HPDE6-E6E7 (cell line): ENCODE data around the gene ZC3H18.

Experiments used
- DNase-seq: peaks from one replicate; pipeline ENCODE4 v3.0.0; 2011; ENCODE audit warnings: missing footprints; ENCODE audit errors: extremely low spot score

The ZC3H18 gene

DNA sequence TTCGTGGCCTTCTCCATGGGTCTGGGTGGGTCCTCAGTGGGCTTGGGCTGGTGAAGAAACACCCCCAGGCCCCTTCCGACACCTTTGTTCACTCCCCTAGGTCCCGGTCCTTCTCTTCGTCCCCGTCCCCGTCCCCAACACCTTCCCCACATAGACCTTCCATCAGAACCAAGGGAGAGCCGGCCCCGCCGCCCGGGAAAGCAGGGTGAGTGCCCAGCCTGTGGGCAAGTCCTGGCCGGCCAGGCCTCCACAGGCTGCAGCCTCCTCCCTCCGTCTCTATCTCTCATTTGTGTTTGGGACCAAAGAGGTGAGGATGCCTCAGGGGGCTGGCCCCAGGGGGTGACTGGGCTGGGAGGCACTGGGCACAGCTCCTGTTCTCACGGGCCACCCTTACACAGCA lies 53.7 kb downstream of the ZC3H18 start:
- no peak for DNase-seq

DNA sequence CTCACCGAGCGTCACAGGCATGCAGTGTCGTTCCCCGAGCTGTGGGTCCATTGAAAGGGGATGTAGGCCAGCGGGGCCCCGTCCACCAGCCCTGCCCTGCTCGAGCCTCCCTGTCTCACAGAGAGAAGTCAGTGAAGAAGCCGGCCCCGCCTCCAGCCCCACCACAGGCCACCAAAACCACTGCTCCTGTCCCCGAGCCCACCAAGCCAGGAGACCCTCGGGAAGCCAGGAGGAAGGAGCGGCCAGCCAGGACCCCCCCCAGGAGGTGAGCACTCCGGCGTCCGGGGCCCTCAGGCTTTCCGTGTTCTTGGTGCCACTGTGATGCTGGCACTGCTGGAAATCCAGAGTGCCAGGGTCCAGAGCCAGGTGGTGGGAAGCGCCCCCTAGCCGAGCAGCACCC lies 54.3 kb downstream of the ZC3H18 start:
- DNase-seq, result no peak

DNA sequence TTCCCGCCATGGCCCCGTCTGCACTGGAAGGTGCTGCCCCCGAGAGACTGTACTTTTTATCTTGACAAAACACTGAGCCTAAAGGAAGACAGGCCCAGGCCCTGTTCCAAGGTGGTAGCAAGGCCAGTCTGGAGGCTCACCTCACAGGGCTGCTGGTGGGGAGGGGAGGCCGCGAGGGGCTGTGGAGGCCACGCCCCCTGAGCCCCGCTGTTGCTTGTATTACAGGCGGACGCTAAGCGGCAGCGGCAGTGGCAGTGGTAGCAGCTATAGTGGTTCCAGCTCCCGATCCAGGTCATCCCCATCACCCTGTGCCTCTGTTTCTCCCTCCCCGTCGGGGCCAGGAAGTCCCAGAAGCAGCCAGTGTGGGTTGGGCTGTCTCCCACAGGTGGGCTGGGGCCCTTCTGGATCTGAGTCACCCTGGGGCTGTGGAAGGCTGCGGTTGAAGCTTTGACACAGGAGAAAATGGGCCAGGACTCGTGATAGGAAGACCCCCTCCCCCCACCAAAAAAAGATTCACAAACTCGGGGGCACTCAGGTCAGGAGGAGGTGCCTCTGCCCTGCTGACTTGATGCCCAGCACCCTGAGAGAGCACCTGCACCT lies 54.9 kb downstream of the ZC3H18 start:
- DNase-seq, result no peak

DNA sequence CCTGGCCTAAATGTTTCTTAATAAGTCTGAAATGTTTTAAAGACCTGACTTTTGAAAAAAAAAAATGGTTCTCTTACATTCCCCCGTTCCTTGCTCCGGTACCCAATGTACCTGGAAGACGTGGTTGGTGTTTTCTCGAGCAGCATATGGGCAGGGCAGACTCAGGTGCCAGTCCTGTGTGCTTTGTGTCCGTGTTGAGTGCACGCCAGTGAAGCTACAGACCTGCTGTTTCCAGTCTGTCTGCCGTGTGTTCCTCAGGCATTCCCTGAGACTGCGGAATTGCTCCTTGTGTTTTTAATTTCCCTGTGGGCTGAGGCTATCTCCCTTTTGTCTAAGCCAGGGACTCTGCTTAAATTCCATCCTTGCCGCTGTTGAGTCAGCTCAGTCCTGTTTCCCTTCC lies 56.4 kb downstream of the ZC3H18 start:
- no peak for DNase-seq

DNA sequence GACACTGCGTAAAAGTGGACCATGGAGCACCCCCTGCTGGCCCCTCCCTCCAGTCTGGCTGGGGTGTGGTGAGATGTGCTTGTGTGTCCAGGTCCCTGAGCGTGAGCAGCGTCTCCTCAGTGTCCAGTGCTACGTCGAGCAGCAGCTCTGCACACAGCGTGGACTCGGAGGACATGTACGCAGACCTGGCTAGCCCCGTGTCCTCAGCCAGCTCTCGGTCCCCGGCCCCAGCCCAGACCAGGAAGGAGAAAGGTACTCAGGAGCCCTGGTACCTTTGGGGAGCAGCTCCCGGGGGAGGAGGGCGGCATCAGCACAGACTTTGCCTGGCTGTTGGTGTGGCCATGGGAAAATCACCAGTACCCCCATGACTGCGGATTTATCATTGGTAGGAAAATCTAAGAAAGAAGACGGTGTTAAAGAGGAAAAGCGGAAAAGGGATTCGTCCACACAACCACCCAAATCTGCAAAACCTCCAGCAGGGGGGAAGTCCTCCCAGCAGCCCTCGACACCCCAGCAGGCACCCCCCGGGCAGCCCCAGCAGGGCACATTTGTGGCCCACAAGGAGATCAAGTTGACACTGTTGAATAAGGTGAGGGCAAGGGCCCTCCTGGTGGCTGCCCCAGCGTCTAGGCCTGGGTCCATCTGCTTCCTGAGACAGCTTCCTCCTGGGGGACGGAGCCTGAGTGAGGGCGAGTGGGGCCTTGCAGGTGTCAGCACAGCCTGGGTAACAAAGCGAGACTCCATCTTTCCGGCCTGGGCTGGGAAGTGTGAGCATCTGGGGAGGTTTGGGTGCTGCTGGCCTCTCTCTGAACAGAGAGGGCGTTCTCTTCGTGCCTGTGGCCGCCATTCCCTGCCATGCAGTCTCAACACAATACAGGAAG lies 57.6 kb downstream of the ZC3H18 start:
- DNase-seq, result no peak

- DNase-seq, result no peak
Observed at GRCh38 chr16:88628512-88628974, 58.3 kb downstream of the ZC3H18 start.

- no peak for DNase-seq
Observed at GRCh38 chr16:88629835-88630234, 59.6 kb downstream of the ZC3H18 start.

DNA sequence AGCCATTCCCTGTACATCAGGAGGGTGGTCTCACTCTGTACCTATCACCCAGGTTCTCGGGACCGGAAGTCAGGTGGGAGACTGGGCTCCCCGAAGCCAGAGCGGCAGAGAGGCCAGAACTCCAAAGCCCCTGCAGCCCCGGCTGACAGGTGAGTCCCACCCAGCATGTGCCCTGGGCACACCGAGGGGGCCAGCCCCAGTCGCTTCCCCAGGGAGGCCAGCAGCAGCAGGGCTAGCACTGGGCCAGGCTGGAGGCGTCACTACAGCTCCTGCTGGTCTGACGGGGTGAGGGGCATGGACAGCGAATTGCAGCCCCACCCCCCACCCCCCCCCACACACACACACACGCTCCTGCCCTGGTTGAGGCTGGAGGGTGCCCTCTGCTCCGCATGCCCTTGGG lies 60.2 kb downstream of the ZC3H18 start:
- DNase-seq, result no peak

- no peak for DNase-seq
Observed at GRCh38 chr16:88630941-88631340, 60.7 kb downstream of the ZC3H18 start.

DNA sequence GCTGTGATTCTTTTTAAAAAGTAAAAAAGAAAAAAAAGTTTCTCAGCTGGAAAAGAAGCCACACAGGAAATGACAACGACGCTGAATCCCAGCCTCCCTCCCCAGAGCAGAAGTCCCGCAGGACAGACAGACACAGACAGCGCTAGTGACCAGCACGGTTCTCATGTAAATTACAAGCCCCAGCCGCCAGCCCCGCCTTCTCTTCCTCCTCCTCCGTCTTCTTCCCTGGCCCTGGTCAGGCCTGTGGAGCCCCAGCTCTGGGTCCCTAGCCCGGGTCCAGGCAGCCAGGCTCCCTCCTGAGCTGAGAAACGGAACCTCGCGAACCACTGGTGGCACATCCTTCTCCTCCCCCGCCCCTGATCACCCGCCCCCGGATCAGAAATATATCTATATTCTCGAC lies 61.2 kb downstream of the ZC3H18 start:
- DNase-seq, result no peak

DNA sequence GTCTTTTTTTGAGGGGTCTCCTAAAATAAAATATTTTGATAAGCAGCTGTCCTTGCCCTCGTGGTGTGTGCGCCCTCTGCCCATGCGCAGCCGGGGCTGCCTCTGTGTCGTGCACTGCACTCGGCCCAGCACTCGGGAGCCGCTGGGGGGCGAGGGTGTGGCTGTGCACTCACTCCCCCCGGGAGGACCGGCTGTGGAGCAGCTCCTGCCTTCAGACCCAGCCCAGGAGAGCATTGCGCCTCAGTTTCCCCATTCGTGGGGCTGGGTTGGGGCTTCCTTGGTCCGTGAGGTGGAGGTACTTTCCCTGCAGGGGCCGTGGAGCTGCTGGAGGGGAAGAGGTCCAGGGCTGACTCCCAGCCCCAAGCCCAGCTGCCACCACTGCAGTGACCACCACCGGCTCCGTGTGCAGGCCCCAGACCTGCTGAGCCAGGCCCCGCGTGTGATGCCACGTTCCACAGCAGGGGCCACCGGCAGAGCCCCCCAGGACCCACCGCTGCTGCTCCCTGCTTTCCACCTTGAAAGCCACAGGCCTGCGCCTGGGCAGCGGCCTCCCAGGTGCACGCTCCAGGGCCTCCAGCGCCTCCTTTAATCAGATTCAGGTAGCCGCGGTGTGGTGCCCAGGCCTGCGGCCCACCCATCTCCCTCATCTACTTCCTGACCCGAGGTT lies 61.9 kb downstream of the ZC3H18 start:
- no peak for DNase-seq

DNA sequence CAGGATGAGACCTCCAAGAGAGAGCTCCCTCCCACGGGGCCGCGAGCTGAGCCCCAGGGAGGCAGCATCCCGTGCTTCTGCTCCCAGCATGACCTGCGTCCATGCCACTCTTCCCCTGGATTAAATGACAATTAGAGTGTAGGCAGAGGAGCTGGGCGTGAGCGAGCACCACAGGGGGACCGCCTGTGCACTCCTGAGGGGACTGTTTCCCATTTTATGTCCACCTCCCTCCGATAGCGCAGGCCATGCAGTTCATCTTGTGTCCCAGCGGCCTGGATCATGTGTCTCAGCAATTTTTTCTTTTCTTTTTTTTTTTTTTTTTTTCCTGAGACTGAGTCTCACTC lies 62.4 kb downstream of the ZC3H18 start:
- no peak for DNase-seq

DNA sequence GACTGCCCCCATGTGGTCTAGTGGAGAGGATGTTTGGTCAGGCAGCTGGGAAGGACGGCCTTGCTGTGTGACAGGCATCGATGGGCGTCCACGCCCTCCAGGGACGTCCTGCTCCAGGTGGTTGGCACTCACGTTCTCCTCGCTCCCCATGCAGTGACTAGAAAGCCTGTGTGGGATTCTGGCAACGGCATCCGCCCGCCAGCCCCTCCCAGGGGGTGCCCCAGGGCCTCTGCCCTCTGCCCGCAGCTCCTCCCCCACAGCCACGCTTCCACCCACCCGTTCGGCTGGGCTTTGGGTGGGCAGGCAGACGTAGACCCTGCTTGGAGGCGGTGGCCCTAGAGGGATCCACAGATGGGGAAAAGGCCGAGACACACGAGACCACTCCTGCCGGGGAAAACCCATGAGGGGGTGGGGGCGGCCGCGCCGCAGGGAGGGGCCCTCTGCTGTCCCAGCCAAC lies 63.5 kb downstream of the ZC3H18 start:
- DNase-seq, result peak; percentile 80

- peak; percentile 60 for DNase-seq
Observed at GRCh38 chr16:88634141-88634993, 64.2 kb downstream of the ZC3H18 start.

GRCh38 chr16:88634994-88635670 lies 64.9 kb downstream of the ZC3H18 start:
- no peak for DNase-seq

- DNase-seq, result no peak
Observed at GRCh38 chr16:88635671-88636319, 65.6 kb downstream of the ZC3H18 start.

GRCh38 chr16:88636488-88637265 lies 66.5 kb downstream of the ZC3H18 start:
- DNase-seq, result no peak

GRCh38 chr16:88638323-88639230 lies 68.4 kb downstream of the ZC3H18 start, which contains the start of gene IL17C:
TSS of gene IL17C (plus strand) at chr16:88638572. CDS start at chr16:88638642, 70 bp downstream.
- DNase-seq, result no peak
